ENCODE data around the gene UTP3.
A peak's percentile ranks its signal among the peaks of the same experiment; 100 is the strongest.
"Not testable (repeated sequence)": the region's sequence is repeated elsewhere in the genome, so short reads cannot be mapped to it uniquely, and the experiment has no call there.

UTP3 gene, protein sequence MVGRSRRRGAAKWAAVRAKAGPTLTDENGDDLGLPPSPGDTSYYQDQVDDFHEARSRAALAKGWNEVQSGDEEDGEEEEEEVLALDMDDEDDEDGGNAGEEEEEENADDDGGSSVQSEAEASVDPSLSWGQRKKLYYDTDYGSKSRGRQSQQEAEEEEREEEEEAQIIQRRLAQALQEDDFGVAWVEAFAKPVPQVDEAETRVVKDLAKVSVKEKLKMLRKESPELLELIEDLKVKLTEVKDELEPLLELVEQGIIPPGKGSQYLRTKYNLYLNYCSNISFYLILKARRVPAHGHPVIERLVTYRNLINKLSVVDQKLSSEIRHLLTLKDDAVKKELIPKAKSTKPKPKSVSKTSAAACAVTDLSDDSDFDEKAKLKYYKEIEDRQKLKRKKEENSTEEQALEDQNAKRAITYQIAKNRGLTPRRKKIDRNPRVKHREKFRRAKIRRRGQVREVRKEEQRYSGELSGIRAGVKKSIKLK

DNA sequence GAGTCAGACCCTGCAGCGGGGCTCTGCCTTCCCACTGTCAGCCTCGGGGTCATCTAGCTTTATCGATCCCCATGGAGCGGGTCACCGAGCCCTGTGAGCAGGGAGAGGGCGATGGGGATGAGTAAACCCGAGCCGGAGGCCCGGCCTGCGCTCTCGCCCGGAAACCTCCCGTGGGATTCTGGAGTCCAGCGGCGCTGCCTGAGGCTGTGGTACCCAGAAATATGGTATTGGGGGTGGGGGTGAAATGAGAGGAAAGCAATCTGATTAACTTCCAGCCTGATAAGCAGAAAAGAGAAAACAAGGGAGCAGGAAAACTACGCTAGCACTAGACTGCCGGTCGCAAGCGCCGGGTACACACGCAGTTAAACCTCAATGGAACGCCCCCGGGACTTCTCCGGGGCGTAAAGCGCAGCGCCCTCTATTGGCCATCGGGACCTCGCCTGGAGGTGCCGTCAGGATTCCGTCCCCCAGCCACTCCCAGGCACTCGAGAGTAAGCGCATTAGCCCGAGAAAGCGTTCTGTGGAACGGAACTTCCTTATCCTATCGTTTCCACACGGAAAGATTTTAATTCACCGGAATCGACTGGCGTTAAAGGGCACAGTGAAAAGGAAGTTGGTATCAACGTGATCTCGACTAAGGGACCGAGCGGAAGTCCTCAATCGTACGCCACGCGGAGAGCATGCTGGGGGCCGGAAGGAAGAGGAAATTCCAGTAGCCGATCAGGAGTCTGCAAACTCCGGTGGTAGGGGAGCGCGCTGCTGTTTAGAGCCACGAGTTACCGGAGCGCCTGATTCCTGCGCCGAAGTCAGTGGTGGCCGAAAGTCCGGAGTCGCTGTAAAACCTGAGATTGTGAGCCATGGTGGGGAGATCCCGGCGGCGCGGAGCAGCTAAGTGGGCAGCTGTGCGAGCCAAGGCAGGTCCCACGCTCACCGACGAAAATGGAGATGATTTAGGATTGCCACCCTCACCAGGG, at the start of gene UTP3:
Gene UTP3, plus strand, starts transcription at position 712 of the 974 bp plus-strand sequence. Its CDS starts 146 bp downstream, at position 858.
- DNase-seq = peak; percentile 92 to 93

DNA sequence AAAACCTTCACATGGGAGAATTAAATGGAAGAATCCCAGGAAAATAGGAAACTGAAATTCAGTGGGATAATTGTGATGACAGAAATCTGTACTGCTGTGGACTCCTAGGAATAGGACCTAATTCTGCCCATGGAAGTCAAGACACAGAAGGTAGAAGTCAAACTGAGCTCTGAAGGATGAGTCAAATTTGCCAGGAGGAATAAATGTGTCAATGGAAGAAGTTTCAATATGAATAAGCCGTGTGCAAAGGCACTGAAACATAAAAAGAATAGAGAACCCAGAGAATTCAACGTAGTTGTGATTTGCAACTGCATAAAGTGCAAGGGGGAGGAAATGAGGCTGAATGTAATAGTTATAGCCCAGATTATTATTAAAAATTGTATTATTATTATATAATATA, 48.1 kb upstream of the UTP3 start:
- no peak for DNase-seq

DNA sequence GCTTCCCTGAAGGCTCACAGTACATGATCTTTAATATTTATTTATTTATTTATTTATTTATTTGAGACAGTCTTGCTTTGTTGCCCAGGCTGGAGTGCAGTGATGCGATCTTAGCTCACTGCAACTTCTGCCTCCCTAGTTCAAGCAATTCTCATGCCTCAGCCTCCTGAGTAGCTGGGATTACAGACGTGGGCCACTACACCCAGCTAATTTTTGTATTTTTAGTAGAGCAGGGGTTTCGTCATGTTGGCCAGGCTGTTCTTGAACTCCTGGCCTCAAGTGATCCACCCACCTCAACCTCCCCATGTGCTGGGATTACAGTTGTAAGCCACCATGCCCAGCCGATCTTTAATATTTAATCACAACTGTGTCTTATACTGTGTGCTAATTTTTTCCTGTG, 37.6 kb upstream of the UTP3 start:
- not testable (repeated sequence) for DNase-seq

DNA sequence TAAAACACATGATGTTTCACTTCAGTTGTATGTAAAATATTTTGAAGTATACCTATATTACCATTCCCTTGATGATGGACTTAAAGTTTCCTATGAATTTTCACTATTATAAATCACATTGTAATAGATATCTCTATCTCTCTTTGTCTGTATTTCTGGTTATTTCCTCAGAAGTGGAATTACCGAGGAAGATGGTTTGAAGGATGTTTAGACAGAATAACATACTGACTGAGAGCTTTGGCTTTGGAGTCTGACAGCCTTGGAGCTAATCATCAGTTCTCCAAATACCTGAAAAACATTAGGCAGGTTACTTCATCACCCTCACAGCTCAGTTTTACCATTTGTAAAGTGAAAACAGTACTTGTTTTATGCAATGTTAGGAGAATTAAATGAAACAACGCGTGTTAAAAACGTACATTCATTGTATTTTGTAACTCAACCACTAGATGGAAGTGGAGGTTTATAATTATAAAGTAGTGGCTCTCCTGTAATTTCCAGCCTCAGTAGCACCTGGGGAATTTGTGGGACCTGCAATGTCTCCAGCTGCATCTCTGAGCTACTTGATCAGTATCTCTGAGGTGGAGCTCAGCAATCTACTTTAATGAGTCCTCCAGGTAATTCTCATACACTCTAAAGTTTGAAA, 36.3 kb upstream of the UTP3 start:
- peak in 1 of 2 donors; percentile 1 for DNase-seq

DNA sequence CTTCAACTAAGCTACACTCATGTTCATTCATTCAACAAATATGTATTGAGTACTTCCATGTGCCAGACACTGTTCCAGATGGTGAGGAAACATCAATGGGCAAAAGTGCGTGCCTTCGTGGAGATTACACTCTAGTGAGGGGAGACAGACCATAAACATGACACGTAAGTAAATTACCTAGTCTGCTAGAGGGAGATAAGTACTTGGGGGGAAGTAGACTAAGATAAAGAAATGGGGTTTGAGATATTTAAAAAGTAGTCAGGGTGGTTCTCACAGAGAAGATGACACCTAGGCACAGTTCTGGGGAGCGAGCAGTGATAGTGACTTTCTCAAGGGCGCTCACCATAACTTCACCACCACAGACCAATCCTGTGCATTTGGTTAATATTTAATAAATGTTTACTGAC, 33.7 kb upstream of the UTP3 start:
- no peak for DNase-seq

DNA sequence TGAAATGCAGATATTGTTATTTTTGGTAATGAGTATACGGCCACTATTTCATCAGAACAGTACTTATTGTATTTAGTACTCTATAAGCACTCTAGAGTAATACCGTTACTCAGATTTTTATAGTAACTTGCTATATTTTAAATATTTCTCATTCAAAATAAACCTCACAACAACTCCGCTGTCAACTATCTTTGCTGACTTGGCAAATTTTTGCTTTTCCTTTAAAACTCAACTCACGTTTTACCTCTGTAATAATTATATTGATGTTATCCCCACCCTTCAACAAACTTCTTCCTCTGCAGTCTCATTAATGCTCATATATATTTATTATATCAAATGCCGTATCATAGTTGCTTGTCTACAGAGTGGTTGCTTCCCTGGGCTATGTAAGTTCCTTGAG, 31.0 kb upstream of the UTP3 start:
- no peak for DNase-seq

DNA sequence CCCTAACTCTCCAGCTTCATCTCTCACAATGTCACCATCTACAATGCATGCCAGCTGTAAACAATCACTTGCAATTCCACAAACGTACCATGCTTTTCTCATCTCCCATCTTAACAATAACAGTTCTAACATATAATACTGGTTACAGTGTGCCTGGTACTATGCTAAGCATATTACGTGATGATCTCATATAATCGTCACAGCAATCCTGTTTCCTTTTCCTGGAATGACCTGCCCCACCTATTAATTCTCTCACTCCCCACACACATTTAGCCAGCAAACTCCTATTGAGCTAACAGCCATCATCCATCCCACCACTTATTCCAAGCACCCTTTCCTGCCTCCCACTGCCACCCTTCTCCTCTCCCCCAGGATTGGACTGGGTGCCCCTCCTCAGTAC, 29.9 kb upstream of the UTP3 start:
- DNase-seq = no peak

DNA sequence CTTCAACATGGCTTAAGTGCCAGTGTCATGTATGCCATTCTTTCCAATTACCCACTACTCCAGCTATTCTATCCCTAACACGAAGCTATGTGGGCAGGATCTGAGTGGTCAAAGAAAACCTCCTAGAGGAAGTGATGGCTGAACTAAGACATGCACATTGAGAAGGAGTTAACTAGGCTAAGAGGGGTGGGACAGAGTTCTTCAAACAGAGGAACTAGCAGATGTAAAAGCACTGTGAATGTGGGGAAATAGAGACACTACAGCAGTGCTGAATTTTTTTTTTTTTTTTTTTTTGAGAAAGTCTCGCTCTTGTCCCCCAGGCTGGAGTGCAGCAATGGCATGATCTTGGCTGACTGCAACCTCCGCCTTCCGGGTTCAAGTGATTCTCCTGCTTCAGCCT, 28.2 kb upstream of the UTP3 start:
- no peak for DNase-seq

DNA sequence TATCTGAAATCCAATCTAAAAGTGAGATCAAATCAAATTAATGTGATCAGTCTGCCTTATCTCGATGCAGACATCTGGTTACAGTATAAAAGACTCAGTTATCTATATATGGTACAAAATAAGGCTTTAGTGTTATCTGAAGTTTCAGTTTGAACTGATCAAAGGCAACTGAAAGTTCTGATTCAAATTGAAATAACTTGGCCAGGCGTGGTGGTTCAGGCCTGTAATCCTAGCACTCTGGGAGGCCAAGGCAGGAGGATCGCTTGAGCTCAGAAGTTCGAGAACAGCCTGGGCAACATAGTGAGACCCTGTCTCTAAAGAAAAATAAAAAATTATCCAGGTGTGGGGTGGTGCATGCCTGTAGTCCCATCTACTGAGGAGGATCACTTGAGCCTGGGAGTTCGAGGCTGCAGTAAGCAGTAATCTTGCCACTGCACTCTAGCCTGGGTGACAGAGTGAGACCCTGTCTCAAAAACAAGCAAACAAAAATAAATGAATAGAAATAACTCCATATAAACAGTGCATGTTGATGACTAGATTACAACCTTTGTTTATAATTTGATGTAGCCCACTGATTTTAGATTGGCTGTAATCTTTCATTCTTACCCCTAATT, 26.9 kb upstream of the UTP3 start:
- DNase-seq = not testable (repeated sequence)

DNA sequence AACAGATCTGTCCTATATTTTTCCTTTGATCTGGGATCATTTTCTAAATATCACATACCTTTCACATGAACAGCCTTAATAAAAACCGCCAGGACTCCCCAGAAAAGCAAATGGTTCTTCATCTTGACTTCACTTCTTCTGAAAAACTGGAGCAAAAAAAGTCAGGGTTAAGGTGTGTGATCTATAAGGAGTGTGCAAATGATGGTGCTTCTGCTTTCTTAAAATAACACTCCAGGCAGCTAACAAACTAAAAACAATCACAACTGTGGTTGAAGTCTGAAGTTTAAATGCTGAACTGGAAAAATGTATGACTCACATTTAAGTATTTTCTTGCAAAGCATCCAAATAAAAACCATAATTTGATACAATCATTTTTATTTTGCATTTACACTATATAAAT, 22.0 kb upstream of the UTP3 start, which contains the start of gene JCHAIN:
Gene JCHAIN, minus strand, starts transcription at position 140 of the 400 bp plus-strand sequence. Its CDS starts 18 bp downstream, at position 122.
- no peak for DNase-seq

DNA sequence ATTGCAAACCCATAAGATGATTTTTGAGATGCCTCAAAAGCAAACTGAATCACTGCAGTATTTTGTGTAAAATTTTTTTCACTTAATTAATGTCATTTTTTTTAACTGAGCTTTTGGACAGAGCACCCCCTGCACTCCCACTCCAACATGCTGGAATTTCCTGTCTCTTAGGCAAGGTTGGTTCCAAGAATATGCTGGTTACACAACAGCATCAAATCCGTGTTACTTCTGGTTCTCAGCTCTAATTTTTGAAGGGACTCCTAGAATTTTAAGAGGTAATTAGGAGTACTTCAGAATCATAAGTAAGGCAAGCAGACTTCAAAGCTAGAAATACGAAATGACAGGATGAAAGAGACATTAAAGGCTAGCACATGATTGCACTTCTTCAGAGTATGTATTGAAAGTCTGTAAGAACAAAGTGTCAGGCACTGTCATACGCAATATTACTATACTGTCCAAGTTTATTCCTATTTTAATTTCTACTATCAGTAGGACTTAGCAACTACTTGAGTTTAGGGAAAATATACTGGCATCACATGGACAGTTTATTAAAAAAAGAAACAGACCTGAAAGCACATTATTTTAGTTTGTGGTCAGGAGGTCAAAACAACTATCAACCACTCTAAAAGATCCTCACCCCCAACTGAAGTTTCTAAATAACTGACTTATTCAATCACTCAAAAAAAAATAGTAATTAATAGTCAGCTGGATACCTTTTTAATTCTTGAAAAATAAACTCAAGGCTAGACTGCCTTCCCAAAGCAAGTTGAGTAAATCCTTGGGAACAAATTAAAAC, 20.4 kb upstream of the UTP3 start:
- DNase-seq = no peak

DNA sequence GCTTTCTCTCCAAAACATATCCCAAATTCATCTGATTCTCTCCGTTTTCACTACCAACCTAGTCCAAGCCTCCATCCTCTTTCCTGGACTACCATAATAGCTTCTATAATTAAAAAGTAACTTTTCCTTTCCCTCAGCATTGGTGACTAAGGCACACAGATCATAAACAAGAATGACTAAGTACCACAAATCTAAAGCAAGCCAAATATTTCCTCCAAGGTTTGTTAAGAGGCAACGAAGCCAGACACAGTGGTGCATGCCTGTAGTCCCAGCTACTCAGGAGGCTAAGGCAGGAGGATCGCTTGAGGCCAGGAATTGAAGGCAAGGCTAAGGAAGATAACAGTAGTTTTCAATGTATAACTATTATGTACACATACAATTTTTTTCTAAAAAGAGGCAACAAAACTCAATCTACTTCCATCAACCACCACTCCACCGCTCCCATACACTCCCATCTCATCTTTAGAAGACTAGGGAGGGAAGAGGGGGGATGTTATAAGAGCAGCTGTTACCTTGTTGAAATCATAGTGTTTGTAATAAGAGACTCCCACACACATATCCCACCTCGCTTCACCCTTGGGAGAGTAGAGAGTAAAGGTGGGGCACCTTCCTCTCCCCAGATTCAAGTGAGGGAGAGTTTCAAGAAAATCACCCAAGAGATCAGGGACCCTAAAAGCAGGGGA, 17.9 kb upstream of the UTP3 start:
- no peak for DNase-seq

DNA sequence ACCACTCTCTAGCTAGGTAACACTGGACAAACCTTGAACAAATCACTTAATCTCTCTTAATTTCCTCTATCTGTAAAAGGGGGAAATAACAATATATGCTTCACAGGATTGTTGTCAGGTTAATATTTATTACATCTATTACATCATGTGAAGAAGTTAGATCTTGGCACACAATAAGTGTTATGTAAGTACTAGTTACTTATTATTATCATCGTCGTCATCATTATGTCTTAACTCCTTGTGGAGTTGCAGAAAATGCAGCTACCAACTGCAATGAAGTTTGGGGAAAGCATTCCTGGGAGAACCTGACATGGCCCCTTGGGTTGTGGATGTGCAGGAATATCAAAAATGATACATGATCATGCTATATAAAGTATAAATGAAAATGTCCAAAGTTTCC, 17.2 kb upstream of the UTP3 start:
- DNase-seq = no peak

DNA sequence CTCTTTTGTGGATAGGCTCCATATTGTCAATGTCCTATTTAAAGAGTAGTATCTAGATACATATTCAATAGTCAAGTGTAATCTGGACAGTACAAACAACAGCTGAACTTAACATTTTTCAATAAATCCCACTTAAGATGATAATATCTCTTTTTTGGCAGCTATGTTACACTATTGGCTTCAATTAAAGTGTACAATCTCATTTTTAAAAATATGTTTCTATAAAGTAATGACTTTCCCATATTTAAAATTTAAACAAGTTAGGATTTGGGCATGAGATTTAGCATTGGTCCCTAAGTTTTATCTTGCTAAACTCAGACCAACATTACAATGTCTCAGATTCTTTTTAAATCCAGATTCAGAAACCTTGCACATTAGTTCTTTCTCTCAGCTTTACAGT, 14.1 kb upstream of the UTP3 start:
- DNase-seq = no peak

DNA sequence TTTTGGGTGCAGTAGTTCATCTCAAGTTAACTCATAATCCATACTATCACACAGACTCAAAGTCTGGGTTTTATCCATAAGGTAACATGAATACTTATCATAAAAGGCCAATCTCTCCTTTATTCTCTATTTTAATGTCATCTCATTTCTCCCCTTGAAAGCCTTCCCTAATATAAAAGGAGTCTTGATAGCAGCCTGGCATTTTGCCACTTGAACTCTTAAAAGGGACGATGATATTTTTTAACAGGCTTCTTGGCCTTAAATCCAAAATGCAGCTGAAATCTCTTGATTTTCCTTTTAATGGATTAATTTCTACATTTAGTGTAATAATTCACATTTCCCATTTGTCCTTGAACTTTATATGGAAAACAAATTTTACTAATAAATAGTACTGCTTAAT, 13.6 kb upstream of the UTP3 start:
- no peak for DNase-seq

DNA sequence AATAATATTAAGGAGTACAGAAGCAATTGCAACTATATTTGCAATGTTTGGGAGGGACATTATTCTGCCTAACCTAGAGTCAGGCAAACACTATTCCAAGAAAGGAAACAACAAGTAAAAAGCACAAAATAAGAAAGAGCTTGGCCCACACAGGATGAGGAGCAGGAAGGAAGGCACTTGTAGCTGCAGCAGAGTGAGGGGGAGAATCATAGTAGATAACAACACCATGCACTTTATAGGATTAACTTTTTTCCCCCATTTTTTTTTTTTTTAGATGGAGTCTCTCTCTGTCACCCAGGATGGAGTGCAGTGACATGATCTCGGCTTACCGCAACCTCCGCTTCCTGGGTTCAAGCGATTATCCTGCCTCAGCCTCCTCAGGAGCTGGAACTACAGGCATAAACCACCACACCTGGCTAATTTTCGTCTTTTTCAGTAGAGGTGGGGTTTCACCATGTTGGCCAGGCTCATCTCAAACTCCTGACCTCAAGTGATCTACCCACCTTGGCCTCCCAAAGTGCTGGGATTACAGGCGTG, 11.7 kb upstream of the UTP3 start:
- no peak for DNase-seq

DNA sequence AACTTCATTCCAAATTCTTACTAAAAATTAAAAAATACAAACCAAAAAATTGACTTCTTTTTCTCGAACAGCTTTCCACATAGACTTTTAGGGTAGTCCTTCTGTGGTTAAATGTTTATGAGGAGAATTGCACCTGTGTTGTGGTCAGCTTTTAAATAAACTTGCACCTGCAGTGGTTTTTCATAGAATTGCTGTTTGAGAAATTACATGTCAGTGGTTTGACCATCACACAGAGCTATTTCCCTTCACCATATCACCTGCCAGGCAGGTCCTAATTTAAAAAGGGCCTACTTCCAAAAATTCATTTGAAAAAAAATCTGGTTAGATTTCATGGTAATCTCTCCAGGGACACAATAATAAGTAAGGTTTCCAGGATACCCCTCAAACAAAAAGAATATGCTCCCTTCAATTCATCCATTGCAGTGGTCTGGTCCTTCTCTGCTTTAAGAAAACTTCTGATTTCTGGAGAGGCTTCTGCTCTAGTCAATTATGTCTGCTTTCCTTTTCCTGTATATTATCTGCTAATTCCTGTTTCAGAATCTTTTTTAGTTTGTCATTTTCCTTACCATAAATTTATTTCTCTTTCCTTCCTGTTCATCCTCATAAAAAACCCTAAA, 9.8 kb upstream of the UTP3 start:
- no peak for DNase-seq

DNA sequence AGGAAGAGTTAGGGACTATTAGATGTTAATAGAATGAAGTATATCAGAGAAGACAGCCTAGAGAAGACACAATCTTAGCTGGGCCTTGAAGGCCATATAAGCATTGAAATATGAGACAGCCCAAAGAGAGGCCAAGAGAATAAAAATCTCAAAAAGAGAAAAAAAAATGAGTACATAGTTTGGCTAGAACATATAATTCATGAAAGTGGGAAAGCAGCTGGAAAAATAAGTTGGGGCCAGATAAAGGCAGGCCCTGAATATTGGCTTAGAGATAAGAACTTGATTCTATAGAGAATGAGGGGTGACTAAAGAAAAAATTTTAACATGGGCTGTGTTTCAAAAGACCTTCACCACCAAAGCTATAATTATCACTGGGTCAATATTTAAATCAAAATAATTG, 7.4 kb upstream of the UTP3 start:
- no peak for DNase-seq

DNA sequence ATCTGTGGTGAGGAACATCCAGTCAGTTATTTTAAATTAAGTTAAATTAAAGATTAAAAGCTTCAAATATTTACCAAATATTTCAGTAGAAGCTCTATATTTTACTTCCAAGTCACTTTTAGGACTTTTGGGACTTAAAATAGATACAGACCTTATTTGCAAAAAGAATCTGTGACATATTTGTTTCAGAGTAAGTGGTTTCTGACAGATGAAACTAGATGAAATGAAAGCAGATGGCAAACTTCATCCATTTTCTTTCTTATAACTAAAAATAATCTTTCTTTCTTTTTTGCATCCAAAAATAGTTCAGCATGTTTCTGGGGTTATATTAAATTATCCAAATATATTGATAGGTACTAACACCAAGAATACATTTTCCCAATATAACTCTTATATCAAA, 6.6 kb upstream of the UTP3 start:
- DNase-seq = no peak

DNA sequence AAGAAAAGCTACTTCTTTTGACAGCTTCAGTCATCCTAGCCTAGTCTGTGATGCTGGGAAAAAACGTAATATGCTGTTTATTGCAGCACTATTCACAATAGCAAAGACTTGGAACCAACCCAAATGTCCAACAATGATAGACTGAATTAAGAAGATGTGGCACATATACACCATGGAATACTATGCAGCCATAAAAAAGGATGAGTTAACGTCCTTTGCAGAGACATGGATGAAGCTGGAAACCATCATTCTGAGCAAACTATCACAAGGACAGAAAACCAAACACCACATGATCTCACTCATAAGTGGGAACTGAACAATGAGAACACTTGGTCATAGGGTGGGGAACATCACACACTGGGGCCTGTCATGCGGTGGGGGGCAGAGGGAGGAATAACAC, 6.2 kb upstream of the UTP3 start:
- not testable (repeated sequence) for DNase-seq
